NOMO-1 treated with DMSO at 0.1 percent for 48 hours (cell line): ENCODE results near the gene LILRA6.
"Not testable (repeated sequence)": the region's sequence is repeated elsewhere in the genome, so short reads cannot be mapped to it uniquely, and the experiment has no call there.

Experiments
- DNase-seq: peaks from one replicate; lab custom pipeline; 2025; ENCODE audit not compliant: unreplicated experiment; lab: John Stamatoyannopoulos, UW

LILRA6 gene

GRCh38 chr19:54266133-54266532 is 23.5 kb upstream of the LILRA6 start:
- peak; percentile 43 for DNase-seq

GRCh38 chr19:54262470-54262869 is 19.9 kb upstream of the LILRA6 start:
- no peak for DNase-seq

GRCh38 chr19:54262066-54262465 is 19.5 kb upstream of the LILRA6 start:
- DNase-seq: no peak

GRCh38 chr19:54257116-54257480 is 14.5 kb upstream of the LILRA6 start, which contains the start of gene LILRB5:
TSS of gene LILRB5 (minus strand) at chr19:54257273. CDS start at chr19:54257193, 80 bp downstream.
- no peak for DNase-seq

- DNase-seq: no peak
These were observed 13.9 kb upstream of the LILRA6 start for GRCh38 chr19:54256250-54257115.

- no peak for DNase-seq
These were observed 12.7 kb upstream of the LILRA6 start for GRCh38 chr19:54255105-54255775.

GRCh38 chr19:54254195-54254906 is 11.8 kb upstream of the LILRA6 start:
- DNase-seq: no peak

GRCh38 chr19:54253331-54254194 is 11.0 kb upstream of the LILRA6 start:
- DNase-seq: no peak

GRCh38 chr19:54252845-54253244 is 10.3 kb upstream of the LILRA6 start:
- DNase-seq: no peak

GRCh38 chr19:54252243-54252642 is 9.7 kb upstream of the LILRA6 start:
- no peak for DNase-seq

- peak; percentile 95 for DNase-seq
These were observed 5.5 kb upstream of the LILRA6 start for GRCh38 chr19:54248016-54248601.

GRCh38 chr19:54247106-54247930 is 4.7 kb upstream of the LILRA6 start:
- DNase-seq: no peak

GRCh38 chr19:54245936-54246335 is 3.3 kb upstream of the LILRA6 start:
- no peak for DNase-seq

- not testable (repeated sequence) for DNase-seq
These were observed 1.2 kb upstream of the LILRA6 start for GRCh38 chr19:54243809-54244208.

GRCh38 chr19:54242234-54242633 is 356 bp downstream of the LILRA6 start:
- not testable (repeated sequence) for DNase-seq

GRCh38 chr19:54240372-54241336 is 1.9 kb downstream of the LILRA6 start:
- not testable (repeated sequence) for DNase-seq

GRCh38 chr19:54239491-54240371 is 2.9 kb downstream of the LILRA6 start:
- not testable (repeated sequence) for DNase-seq
